CD4-positive, alpha-beta T cell treated with Interferon gamma for 1 hour (primary cell): ENCODE measurements around the gene NEIL3.

Source experiments
- DNase-seq: peaks from one replicate; pipeline ENCODE4 v3.0.0-alpha.2; 2020

NEIL3 gene

GRCh38 chr4:177375372-177375771, 65.7 kb downstream of the NEIL3 start:
- no peak for DNase-seq

GRCh38 chr4:177376024-177376423, 66.3 kb downstream of the NEIL3 start:
- DNase-seq = no peak

- no peak for DNase-seq
These were observed 71.1 kb downstream of the NEIL3 start for GRCh38 chr4:177380730-177381287.

- no peak for DNase-seq
These were observed 72.2 kb downstream of the NEIL3 start for GRCh38 chr4:177381762-177382310.

GRCh38 chr4:177384856-177385397, 75.3 kb downstream of the NEIL3 start:
- no peak for DNase-seq

- DNase-seq = no peak
These were observed 76.1 kb downstream of the NEIL3 start for GRCh38 chr4:177385576-177386277.

GRCh38 chr4:177386278-177386815, 76.7 kb downstream of the NEIL3 start:
- DNase-seq = no peak

- DNase-seq = no peak
These were observed 81.6 kb downstream of the NEIL3 start for GRCh38 chr4:177391287-177391686.

GRCh38 chr4:177391953-177392352, 82.3 kb downstream of the NEIL3 start:
- no peak for DNase-seq

GRCh38 chr4:177393236-177393635, 83.6 kb downstream of the NEIL3 start:
- DNase-seq = peak; percentile 3

- DNase-seq = no peak
These were observed 86.7 kb downstream of the NEIL3 start for GRCh38 chr4:177396352-177396751.

GRCh38 chr4:177400030-177400429, 90.4 kb downstream of the NEIL3 start:
- no peak for DNase-seq

GRCh38 chr4:177401658-177402273, 92.1 kb downstream of the NEIL3 start:
- no peak for DNase-seq

GRCh38 chr4:177403746-177404145, 94.1 kb downstream of the NEIL3 start:
- no peak for DNase-seq

- DNase-seq = no peak
These were observed 94.7 kb downstream of the NEIL3 start for GRCh38 chr4:177404342-177404741.

GRCh38 chr4:177404986-177405385, 95.3 kb downstream of the NEIL3 start:
- no peak for DNase-seq

GRCh38 chr4:177405508-177405907, 95.8 kb downstream of the NEIL3 start:
- DNase-seq = no peak

GRCh38 chr4:177408023-177408422, 98.3 kb downstream of the NEIL3 start:
- DNase-seq = no peak

- DNase-seq = no peak
These were observed 100.9 kb downstream of the NEIL3 start for GRCh38 chr4:177410566-177410965.

- no peak for DNase-seq
These were observed 102.3 kb downstream of the NEIL3 start for GRCh38 chr4:177411996-177412395.
